ENCODE data around the gene LRRC15.

LRRC15 gene

DNA sequence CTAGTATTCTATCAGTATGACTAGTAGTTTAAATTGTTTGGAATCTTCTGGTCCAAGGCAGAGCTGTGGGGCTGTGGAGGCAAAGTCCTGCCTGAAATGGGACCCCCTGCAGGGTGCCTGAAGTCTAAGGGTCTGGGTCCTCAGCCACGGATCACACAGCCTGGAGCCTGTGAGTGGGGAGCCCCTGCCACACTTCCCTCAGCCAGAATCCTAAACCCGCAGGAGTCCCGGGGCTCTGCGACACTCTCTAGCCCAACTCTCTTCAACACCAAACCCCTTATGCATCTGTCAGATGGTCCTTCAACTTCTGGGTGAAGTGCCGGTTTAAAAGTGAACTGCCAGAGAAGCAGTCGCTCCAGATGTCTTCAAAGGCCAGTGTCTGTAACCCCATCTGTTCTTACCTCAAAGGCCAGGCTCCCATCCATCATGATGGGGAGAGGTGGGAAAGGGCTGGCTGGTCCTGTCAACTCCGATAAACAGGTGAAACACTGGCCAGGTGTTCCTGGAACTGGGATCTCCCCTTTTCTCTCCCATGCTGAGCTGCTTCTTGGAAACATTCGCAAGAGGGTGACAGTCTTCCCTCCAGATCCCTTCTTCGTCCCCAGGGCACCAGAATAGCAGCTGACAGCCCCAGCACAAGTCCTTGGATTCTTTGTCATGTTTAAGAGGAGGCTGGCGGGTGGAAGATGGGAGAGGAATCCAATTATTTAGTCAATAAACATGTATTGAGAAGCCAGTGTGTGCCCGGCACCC lies 64.0 kb downstream of the LRRC15 start:
- H3K36me3 ChIP-seq (ENCODE audit: insufficient read depth, low read depth, low read length), result no peaks in the 10 kb centered on the region
- no peak overlapping the region for H3K9ac ChIP-seq (ENCODE audit: low read depth, low read length)
- no peaks in the 10 kb centered on the region for H3K9me3 ChIP-seq (ENCODE audit: insufficient read depth, low read depth, low read length)
- no peak overlapping the region for H3K4me3 ChIP-seq (ENCODE audit: low read length)
- peaks cover 20% of the 10 kb centered on the region; the same call in 1 of the 2 replicates for H3K4me1 ChIP-seq (ENCODE audit: insufficient read depth, low read length)
- no peak overlapping the region for H3K27ac ChIP-seq (ENCODE audit: low read length)
- peaks cover 33% of the 10 kb centered on the region for H3K27me3 ChIP-seq (ENCODE audit: insufficient read depth, low read length)
